Stimulated activated CD8-positive, alpha-beta memory T cell treated with anti-CD3 and anti-CD28 coated beads, Interleukin-15, amount 100 ng/mL, for 1 hour (primary cell): ENCODE data around the gene UROD.
"Not testable (repeated sequence)": the region's sequence is repeated elsewhere in the genome, so short reads cannot be mapped to it uniquely, and the experiment has no call there.

Source experiments
- DNase-seq: peaks from one replicate; pipeline ENCODE4 v3.0.0-alpha.2; 2020; ENCODE audit warnings: low read depth

UROD gene

GRCh38 chr1:45011837-45012638, at the start of gene UROD:
TSS of gene UROD (plus strand) at chr1:45012254. CDS start at chr1:45012266, 12 bp downstream.
- peak; percentile 79 for DNase-seq

DNA sequence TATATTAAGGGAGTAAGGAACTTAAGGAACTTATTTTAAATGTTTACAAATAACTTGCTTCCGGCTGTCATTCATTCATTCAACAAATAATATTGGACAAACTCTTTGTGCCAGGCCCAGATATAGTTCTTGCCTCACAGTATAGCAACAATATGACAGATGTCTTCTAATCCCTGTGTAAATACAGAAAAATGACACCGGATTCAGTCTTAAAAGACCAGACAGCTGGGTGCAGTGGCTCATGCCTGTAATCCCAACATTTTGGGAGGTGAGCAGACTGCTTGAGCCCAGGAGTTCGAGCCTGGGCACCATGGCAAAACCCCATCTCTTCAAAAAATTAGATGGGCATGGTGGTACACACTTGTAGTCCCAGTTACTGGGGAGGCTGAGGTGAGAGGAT, 49.3 kb upstream of the UROD start:
- DNase-seq: no peak

GRCh38 chr1:44964396-44964795, 47.7 kb upstream of the UROD start:
- no peak for DNase-seq

DNA sequence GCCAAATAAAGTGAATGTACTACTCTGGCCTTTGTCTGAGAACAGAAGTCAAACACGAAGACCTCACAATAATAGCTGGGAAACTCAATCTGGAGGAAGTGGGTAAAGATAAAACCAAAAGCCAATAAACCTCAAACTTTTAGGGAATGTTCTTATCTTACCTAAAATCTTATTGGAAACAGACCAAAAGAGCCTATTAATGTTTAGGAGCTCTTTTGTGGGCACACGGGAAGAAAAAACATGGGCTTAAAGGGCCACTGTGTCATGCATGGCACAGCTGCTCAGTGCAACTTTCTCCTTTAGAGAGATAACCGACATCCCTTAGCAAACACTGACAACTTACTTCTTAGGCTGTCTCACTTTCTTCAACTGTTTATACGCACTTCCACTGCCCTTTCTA, 41.7 kb upstream of the UROD start:
- DNase-seq: no peak

GRCh38 chr1:44973645-44974044, 38.4 kb upstream of the UROD start:
- no peak for DNase-seq

DNA sequence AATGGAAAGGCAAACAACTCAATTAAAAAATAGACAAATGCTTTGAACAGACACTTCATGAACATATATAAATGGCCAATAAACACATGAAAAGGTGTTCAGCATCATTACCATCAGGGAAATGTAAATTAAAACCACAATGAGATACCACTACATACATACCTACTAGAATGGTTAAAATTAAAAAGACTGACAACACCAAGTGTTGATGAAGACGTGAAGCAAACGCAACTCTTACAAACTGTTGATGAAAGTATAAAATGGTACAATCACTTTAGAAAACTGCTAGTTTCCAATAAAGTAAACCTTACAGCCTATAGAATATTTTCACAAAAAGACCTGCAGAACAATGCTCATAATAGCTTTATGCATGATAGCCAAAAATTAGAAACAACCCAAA, 35.8 kb upstream of the UROD start:
- DNase-seq: no peak

GRCh38 chr1:44977372-44977771, 34.7 kb upstream of the UROD start:
- DNase-seq: not testable (repeated sequence)

DNA sequence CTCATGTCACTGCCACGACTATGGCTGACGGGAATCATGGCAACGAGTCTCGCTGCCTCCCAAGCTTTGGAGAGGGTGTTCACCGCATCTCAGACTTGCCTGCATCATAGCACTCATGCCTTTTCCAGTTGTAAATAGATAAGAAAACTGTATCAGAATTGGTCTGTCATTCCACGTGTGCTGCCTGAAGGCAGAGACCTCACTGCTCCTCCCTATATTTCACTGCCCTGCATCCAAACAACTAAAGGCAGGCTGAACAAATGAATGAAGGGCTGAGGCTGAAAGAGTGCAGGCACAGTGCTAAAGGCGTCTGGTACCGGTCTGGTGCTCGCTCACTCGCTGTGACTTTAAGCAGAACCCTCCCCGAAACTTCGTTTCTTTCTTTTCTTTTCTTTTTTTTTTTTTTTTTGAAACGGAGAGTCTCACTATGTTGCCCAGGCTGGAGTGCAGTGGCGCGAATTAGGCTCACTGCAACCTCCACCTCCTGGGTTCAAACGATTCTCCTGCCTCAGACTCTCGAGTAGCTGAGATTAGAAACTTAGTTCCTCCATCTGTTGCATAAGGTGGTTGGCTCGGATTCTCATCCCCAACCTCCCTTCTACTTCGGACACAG, 26.2 kb upstream of the UROD start:
- DNase-seq: no peak

- no peak for DNase-seq
Observed at GRCh38 chr1:44988531-44989156, 23.4 kb upstream of the UROD start.

DNA sequence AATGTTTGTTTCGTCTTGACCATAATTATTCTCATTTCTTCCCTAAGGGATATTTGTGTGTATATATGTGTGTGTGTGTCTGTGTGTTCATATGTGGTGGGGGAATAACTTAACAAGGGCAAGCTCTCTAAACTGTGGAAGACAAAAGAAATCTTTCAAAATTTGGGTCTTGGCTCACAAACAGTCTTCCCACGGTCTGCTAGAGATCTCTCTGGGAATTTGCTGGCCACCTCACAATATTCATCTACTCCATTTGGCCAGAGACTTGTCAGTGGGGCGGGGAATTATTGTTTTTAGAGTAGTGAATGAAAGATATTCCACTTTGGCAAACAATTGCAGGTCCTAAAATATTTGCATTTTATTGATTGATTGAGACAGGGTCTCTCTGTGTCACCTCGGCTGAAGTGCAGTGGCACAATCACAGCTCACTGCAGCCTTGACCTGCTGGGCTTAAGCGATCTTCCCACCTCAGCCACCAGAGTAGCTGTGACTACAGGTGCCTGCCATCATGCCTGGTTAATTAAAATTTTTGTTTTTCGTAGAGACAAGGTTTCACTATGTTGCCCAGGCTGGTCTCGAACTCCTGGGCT, 17.6 kb upstream of the UROD start:
- DNase-seq: no peak

- DNase-seq: no peak
Observed at GRCh38 chr1:44995467-44996238, 16.4 kb upstream of the UROD start.

DNA sequence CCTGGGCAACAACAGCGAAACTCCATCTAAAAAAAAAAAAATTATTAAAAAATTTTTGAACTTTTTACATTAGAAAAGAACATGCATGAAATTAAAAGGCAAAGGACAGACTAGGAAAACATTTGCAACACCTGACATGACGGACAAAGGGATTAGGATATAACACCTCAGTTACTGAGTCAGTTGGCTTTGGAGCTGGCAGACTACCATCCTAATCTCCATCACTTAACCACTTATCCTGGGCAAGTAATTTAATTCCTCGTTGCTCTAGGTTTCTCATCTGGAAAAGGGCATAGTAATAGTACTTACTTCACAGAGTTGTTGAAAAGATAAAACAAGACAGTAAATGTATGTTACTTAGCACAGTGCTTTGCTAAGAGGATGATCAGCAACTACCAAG, 12.8 kb upstream of the UROD start:
- no peak for DNase-seq

GRCh38 chr1:45001011-45001481, 11.0 kb upstream of the UROD start:
- DNase-seq: no peak

- DNase-seq: not testable (repeated sequence)
Observed at GRCh38 chr1:45001576-45001975, 10.5 kb upstream of the UROD start.

DNA sequence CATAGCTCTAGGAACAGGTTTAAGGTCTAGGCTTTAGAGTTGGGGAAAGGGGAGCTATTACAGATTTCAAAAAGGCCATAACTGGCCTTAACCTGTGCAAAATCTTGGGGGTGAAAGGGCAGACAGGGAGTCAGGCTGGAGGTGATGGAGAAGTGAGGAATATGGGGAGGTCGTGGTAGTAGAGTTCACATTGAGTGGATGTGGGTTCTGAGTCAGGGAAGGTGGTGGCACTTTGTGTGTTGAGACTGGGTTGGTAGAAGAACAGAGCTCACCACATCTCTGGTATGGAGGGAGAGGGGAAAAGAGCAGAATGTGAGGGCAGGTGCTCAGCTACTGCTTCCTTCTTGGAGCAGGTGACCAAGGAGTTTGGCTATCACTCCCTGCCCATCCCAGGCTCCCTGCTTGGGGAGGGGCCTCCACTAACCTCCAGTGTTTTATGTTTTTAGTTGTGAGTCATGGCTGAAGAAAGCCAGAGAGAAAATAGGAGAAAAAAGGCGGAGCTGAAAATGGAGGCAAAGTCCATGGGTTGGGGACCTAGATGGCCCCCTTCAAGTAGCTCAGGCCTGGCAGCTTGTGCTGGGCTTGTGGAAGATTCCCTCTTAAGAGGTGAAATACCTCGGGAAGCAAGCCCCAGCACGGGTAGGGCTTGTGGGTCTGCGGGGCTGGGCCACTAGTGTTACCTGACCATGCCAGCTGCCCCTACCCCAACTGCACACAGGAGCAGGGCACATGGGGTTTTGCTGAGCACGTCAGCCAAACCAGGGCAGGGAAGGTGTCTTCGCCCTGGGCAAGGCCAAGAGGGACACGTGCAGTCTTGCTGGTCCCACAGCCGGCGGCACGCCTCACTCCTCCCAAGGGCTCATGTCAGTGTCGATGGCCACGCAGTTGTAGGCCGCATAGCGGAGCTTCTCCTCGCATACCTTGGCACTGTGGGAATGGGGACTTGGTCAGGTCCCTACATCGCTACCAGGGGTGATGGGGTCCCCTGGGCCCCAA, 9.1 kb upstream of the UROD start:
- DNase-seq: no peak

DNA sequence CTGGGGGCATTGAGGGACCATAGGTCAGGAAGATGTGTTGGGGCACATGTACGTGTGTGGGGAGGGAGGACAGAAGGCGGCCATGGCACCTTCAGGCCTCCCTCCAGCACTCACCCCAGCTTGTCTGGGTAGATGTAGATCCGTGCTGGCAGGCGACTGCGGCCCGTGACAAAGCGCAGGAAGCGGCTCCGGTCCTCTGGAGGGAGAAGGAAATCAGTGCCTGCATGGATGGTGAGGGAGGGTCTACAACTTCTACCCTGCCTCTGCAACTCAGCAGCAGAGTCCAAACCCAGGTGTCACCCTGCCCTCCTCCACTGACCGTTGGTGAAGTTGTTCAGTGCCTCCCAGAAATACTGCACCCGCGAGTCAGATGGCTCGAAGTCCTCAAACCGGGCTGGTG, 8.3 kb upstream of the UROD start:
- no peak for DNase-seq

GRCh38 chr1:45004281-45004920, 7.7 kb upstream of the UROD start:
- DNase-seq: no peak

DNA sequence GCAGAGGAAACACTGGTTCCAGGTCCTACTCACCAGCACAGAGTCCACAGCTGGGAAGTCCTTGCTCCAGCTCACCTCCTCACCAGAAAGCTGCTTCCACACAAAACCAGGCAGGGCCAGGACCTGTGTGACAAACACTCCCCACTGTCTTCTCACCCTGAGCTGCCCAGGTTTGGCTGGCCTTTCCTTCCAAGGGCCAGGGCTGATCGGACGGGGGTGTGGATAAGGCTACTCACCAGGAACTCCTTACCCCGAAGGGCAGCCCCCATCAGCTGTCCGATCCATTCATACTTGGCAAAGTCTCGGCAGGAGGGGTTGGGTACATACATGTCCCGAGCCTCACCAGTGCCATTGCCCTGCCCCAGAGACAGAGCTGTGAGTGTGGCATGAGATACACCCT, 6.3 kb upstream of the UROD start:
- no peak for DNase-seq

DNA sequence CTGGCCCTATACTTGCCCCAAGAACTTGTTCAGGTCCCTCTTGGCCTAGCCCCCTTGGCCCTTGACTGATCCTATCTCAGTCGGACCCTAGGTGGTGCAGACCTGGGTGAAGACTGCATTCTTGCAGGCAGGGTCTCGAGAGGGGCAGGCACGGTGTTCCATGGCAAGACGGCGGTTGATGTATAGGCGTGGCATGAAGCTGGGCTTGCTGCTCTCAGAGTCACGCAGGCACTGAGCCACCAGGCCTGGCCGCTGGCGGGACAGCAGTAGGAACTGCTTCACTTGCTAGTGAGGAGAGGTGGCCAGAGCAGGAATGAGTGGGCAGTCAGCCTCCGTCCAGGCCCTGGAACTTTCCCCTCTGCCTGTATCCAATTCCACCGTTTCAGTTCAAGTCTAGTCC, 4.7 kb upstream of the UROD start:
- DNase-seq: no peak

- no peak for DNase-seq
Observed at GRCh38 chr1:45008076-45008475, 4.0 kb upstream of the UROD start.
